CMK (cell line): Measurements from ENCODE around the gene HM13.
"Not testable (repeated sequence)": the region's sequence is repeated elsewhere in the genome, so short reads cannot be mapped to it uniquely, and the experiment has no call there.

ENCODE experiments used
- DNase-seq: peaks from one replicate; pipeline ENCODE4 v3.0.0-alpha.2; 2010; ENCODE audit warnings: low read depth

Gene HM13

DNA sequence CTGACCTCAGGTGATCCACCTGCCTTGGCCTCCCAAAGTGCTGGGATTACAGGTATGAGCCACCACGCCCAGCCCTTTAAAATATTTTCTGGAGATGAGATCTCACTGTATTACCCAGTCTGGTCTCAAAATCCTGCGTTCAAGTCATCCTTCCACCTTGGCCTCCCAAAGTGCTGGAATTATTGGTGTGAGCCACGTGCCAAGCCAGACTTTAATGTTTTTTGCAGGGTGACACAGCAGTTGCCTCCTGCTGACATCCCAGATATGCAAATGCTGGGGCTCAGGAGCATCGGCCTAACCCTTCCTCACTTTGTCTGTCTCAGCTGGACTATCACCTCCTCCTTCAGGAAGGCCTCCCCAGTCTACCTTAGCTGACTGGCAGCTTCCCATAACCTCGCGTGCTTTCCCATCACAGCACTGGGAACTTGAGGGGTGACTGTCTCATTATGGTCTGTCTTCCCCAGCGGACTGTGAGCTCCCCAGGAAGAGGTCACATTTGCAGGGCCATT lies 76.5 kb downstream of the HM13 start:
- DNase-seq: no peak

DNA sequence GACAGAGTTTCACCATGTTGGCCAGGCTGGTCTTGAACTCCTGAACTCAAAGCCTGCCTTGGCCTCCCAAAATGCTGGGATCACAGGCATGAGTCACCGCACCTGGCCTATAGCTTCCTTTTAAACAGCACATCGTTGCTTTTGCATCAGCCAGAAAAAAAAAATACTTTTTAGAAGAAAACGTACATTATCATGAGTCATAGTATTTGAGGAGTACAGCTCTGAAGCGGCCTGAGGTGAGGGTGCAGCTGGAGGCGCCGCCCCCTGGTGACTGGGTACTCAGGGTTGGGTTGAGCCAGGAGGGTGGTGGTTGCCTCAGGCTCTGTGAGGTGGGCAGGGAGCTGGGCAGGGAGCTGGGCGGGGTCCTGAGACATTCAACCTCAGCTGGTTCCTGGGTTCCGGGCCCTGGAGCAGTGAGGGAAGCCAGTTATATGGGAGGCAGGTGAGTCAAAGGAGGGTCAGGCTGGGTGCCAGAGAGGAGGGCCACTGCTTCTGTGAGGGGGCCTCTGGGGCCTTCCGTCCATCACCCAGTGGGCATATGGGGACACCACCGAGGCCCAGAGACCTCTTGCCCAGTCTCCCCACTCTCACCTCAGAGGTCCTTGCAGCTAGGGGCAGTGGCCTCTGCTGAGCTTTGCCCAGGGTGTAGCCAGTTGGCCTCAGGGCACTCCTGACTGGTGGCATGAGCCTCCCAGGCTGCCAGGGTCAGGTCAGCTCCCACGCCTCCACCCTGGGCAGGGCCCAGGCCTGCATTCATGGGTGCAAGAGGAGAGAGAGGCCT lies 79.2 kb downstream of the HM13 start:
- no peak for DNase-seq

DNA sequence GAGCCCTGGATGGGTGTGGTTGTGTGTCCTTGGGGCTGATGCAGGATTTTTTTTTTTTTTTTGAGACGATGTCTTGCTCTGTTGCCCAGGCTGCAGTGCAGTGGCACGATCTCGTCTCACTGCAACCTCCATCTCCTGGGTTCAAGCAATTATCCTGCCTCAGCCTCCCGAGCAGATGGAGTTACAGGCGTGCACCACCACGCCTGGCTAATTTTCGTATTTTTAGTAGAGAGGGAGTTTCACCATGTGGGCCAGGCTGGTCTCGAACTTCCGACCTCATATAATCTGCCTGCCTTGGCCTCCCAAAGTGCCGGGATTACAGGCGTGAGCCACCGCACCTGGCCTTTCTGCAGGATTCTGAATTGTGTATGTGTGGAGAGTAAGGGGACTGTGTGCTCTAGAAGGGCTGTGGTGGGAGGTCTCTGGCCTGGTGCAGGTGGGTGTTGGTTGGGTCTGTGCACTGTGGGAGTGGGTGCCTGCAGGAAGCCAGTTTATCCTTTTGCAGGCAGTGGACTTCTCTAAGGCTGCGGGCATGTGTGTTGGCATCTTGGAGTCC lies 79.8 kb downstream of the HM13 start:
- DNase-seq: no peak

DNA sequence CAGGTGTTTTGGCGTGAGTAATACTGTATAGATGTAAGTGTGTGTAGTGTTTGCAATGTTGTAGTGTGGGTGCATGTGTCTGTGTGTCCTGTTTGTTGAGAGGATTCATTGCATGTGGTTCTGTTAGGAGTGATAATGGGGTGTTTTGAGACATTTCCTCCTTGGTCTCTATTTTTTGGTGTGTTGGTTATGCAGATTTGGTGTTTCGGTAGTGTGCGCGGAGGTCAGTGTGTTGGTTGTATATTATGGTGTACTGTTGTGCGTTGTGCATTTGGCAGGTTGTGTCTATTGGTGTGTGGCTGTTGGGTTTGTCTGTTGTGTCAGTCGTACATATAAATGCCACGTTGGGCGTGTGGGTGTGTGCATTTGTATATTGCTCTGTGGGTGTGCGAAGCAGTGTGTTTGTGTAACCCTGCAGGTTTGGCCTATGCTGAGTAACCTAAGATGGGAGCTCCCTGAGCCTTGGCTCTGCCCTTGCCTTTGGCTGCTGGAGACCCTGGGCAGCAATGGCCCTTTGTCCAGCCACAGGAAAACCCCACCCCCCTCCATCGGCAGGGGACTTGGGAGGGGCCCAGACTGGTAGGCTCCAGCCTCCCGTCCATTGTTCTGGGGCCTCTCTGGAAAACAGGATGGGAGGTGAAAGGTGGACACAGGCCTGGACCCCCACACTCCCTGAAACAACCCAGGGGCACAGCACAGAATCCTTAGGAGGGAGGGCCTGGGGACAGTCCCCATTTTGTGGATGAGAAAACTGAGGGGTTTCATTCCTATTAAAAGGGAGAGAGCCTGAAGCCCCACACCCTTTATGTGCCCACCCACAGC lies 80.5 kb downstream of the HM13 start:
- no peak for DNase-seq

DNA sequence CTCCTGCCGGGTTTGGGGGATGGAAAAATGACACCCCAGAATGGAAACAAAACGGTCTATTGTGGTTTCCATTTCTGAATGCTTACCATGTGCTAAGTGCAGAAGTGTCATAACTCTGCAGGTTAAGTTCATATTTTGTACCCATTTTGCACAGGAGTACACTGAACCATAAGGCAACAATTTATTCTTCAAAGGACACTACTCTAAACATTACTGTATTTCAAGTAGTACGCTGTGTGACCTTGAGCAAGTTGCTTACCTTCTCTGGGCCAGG lies 81.1 kb downstream of the HM13 start:
- no peak for DNase-seq

DNA sequence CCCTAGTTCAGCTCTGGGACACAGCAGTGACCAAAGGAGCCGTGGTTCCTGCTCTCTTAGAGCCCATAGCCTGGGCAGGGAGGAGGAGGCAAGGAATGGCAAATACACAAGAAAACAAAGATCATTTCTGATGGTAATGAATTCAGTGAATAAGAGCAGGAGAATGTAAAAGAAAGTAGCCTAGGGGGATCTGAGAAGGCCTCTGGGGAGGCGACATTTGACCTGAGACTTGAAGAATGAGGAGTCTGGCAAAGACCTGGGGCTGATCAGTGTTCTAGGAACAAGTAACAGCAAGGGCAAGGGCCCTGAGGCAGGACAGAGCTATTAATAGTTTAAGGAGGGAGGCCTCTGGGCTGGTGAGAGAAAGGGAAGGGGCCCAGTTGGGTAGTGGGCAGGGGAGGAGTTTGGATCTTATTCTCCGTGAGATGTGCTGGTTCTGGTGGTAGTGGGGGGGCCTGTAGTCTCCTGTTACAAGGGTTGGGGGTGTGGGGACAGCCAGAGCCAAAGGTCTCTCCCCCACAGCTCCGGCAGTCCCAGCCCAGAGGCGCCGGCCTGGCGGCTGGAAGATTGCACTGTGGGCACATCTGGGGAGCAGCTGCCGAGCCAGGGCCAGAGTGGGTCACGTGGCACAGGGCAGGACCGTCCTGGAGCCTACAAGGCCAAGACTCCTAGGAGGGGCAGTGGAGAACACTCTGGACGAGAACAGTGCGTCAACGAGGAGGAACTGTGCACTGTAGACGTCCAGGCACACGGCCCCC lies 81.6 kb downstream of the HM13 start:
- no peak for DNase-seq

DNA sequence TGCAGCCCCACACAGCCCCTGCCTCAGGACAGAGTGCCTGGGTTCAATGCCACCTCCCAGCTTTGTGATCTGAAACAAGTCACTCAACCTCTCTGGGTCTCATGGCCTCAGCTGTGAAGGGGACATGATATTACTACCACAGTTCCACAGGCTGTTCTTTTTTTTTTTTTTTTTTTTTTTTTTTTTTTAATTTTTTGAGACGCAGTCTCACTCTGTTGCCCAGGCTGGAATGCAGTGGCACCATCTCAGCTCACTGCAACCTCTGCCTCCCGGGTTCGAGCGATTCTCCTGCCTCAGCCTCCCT lies 82.1 kb downstream of the HM13 start:
- not testable (repeated sequence) for DNase-seq

DNA sequence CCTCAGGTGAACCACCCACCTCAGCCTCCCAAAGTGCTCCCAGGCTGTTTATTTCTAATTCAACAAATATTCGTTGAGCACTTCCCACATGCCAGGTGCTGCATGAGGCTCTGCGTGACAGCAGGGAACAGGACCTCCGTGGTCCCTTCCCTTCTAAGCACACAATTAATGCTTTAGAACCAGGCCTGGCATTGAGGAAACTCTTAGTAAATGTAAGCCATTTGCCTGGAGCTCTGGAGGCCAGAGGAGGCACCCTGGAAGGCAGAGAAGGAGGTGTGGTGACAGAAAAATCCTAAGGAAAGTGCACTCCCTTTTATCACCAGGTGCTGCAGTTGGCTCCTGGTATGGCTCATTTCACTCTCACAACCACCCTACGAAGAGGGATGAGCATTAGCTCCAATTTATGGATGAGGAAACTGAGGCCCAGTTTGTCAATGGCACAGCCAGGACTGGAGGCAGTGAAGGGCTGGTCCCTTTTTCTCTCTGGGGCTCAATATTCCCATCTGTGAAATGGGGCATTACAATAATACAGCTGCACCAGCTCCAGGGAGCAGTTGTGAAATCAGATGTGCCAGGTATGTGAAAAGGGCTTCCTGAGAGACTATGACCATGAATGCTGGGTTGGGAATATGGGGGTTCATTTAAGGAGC lies 82.7 kb downstream of the HM13 start:
- DNase-seq: no peak

DNA sequence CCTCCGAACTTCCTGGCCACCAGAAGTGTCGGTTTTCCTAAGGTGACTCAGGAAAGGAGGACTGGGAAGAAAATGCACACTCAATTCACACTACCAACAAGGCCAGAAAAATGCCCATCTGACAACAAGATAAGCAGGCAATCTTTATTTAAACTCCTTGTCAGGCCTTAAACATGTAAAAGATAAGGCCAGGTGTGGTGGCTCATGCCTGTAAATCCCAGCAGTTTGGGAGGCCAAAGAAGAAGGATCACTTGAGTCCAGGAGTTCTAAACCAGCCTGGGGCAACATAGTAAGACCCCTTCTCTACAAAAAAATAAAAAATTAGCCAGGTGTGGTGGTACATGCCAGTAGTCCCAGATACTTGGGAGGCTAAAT lies 83.2 kb downstream of the HM13 start:
- no peak for DNase-seq

DNA sequence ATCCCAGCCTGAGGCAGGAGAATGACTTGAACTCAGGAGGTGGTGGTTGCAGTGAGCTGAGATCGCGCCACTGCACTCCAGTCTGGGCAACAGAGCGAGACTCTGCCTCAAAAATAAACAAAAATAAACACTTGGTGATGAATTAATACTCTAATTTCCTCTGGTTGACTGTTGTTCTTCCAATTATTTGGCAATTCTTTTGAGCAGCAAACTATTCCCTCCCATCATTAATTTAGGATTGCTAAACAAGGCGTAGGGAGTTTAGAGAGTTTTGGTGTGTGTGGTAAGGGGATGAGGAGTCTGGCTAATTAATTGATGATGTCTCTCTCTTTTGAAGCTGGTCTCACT lies 88.2 kb downstream of the HM13 start:
- no peak for DNase-seq

DNA sequence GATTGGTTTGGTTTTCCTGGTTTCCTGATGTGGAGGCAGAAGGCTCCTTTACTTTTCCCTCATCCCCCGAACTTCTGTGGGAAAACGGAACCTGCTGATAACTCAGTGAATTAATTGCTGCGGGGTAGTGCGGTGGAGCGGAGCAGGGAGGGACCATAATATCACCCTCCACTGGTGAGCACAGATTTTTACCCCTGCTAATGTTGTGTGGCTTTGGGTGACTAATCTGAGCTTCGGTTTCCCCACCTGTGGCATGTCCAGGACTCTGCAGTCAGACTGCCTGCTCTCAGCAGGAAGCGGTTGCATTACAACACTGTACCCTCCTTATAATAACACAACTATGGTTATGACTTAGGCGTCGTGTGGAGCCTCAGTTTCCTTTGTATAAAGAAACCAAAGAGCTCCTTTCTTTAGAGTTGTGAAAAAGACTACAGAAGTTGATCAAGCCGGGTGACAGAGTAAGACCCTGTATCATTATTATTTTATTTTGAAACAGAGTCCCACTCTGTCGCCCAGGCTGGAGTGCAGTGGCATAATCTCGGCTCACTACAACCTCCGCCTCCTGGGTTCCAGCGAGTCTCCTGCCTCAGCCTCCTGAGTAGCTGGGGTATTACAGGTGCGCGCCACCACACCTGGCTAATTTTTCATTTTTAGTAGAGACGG lies 88.7 kb downstream of the HM13 start:
- no peak for DNase-seq

DNA sequence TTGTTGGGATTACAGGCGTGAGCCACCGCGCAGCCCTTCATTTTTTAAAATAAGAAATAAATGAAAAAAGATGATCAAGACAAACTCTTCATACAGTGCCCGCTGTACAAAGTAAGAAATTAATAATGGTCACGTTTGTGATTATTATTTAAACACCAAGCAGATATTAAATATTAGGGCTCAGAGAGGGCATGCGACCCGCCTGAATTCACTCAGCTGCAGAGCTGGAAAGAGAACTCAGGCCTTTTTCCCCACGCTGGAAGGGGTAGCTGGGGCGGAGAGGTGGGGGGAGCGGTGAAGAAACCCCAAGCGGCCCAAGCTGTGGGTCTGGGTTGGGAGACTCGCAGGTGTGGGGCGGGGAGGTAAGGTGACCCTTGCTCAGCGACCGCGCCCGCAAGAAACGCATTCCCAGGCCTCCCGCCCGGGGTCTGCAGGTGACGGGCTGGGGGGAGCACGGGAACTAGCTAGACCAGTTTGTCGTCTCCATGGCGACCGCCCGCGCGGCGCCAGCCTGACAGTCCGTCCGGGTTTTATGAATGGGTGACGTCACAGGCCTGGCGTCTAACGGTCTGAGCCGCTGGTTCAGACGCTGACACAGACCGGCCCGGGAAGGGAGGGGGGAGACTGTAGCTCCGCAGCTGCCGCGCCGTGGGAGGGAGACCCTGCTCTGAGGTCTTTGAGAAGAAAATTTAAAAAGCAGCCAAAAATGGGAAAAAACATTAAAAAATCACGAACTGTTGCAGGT lies 89.8 kb downstream of the HM13 start:
- DNase-seq: no peak

DNA sequence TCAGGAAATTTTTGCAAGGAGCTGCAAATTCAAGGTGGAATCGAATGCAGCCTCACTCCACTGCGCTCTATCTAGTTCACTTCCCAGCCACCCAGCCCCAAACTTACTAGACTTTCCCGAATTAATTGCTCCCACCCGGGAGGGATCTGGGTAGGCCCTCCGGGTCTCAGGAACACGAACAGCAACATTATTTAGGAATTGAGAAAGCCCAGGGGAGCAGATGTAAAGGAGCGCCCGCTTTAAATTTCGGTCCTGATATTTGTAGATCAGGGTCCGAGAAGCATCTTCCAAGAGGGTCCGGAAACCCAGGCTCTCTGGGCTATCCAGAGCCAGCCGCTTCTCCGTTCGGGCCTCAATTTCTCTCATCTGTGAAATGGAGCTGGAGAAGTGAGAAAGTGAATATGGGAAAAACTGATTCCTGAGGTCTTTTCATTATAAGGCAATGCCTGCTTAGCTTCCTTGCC lies 90.4 kb downstream of the HM13 start:
- no peak for DNase-seq

DNA sequence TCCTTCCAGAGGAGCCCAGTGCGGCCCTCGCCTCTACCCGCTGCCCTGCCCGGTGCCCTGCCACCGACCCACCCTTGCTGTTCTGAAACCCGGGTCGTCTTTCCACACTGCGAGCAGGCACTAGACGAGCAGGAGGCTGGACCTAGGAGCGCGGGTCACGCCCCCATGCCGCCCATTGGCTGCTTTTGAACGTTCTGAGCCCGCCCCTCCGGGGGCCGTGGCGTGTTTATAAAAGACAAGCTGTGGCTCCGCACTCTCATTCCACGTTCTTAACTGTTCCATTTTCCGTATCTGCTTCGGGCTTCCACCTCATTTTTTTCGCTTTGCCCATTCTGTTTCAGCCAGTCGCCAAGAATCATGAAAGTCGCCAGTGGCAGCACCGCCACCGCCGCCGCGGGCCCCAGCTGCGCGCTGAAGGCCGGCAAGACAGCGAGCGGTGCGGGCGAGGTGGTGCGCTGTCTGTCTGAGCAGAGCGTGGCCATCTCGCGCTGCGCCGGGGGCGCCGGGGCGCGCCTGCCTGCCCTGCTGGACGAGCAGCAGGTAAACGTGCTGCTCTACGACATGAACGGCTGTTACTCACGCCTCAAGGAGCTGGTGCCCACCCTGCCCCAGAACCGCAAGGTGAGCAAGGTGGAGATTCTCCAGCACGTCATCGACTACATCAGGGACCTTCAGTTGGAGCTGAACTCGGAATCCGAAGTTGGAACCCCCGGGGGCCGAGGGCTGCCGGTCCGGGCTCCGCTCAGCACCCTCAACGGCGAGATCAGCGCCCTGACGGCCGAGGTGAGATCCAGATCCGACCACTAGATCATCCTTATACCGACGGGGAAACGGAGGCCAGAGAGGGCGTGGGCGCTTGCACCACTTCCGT lies 91.0 kb downstream of the HM13 start, which contains the start of gene ID1:
ID1 (plus strand) TSS at position 259 of the 871 bp plus-strand sequence; CDS start at position 358, 99 bp downstream.
- DNase-seq: no peak

DNA sequence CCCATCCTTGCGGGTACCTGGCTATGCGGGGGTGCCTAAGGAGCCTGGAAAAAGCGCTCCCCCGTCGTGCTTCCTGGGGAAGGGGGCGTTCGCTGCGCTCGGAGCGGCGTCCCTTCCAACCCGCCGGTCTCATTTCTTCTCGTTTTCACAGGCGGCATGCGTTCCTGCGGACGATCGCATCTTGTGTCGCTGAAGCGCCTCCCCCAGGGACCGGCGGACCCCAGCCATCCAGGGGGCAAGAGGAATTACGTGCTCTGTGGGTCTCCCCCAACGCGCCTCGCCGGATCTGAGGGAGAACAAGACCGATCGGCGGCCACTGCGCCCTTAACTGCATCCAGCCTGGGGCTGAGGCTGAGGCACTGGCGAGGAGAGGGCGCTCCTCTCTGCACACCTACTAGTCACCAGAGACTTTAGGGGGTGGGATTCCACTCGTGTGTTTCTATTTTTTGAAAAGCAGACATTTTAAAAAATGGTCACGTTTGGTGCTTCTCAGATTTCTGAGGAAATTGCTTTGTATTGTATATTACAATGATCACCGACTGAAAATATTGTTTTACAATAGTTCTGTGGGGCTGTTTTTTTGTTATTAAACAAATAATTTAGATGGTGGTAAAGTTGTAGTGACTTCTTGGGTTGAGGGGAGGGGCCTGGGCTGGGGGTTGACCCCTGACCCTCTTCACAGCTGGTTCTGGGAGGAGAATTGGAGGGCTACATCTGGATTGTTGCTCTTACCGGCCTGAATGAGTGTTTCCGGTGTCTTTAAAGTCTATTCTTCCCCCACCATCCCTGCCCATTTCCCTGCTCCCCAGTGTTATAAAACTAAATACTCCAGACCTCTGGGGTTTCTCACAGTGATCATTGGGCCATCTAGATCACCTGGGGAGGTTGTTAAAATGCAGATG lies 91.9 kb downstream of the HM13 start:
- DNase-seq: no peak

DNA sequence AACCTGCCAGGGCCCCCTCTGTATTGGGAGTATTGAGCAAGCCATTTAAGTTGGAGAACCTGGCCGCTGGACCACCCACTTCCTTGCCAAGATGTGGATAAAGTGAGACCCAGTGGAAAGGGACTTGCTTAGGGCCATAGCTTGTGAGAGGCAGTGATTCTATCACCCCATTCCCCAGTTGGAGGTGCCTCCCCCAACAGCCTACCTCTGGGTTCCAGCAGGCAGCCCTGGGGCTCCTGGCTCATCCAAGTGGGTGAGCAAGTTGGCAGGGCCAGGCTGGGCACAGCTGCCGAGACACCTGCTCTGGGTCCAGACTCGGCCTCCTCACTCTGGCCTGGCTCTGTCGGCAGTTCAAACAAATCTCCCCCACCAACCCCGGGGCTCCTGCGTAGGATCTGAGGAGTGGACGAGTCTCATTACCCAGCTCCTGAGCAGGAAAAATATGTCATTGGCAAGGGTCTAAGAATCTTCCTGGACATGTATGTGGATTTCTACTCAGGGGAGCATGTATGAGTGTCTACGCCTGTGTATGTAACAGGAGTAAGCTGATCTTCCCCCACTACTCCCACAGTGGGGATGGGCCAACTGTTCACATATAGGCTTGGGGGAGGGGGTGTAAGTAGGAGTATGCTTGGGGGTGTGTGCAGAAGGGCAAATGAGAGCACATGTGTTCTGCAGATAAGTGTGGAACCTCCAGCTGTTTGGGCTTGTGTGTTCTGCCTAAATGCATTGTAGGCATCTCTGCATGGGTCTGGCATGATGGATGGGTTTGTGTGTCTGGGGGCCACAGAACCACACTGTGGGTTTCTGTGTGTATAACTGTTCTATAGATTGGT lies 92.8 kb downstream of the HM13 start:
- no peak for DNase-seq

DNA sequence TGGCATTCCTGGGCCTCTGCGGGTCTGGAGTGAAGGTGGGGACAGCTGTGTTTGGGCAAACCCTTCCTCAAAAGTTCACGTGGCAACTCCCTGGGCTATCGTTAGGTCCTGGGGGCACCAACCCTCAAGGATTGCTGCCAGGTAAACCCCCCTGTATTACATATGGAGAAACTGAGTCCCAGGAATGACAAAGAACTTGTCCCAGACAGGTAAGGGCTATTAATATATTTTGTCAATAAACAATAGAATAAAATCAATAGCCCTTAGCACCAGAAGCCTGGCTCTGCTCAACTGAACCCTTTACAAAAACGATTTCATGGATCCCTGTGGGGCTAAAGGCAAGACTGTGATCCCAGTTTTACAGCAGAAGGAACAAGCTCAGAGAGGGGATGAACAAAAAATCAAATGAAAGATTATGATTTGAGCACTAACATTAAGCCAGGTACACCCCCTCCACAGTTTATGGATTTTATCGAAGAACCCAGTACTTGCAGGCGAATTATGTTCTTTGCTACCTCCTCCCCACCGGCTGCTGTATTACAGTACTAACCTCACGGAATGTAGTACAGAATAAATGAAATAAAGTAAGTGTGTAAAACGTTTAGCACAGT lies 93.5 kb downstream of the HM13 start:
- no peak for DNase-seq
